Muscle layer of colon (tissue), 2 donors: ENCODE data around the gene TRAT1.

Source experiments
- H3K27ac ChIP-seq: one replicate; pipeline ENCODE4 v1.7.0; 2013; ENCODE audit warnings: low read depth, mild to moderate bottlenecking, low read length, moderate library complexity
- H3K27me3 ChIP-seq, 2 donors: one replicate each; pipeline ENCODE4 v1.7.0; 2013; ENCODE audit warnings: low read length in 2 of 2, mild to moderate bottlenecking in 2 of 2; ENCODE audit not compliant: insufficient read depth in 2 of 2, control insufficient read depth in 1 of 2
- H3K36me3 ChIP-seq: one replicate; pipeline ENCODE4 v1.7.0; 2013; ENCODE audit warnings: mild to moderate bottlenecking, low read length; ENCODE audit not compliant: insufficient read depth
- H3K4me1 ChIP-seq: one replicate; pipeline ENCODE4 v1.7.0; 2013; ENCODE audit warnings: mild to moderate bottlenecking, low read length; ENCODE audit not compliant: insufficient read depth
- H3K4me3 ChIP-seq, 2 donors: one replicate each; pipeline ENCODE4 v1.7.0; 2013; ENCODE audit warnings: low read length in 2 of 2, low read depth in 1 of 2, mild to moderate bottlenecking in 1 of 2, moderate library complexity in 1 of 2
- H3K9ac ChIP-seq: one replicate; pipeline ENCODE4 v1.7.0; 2013; ENCODE audit warnings: low read length
- H3K9me3 ChIP-seq: one replicate; pipeline ENCODE4 v1.7.0; 2013; ENCODE audit warnings: mild to moderate bottlenecking, low read length
- donor health status: abdominal sarcoma.
- donor health status: Adenocarcinoma of cecum.

Gene TRAT1

GRCh38 chr3:108826309-108827187 is 4.0 kb downstream of the TRAT1 start:
- Histone ChIP-seq H3K9ac (no peak overlapping the region), H3K9me3 (no peaks in the 10 kb centered on the region), H3K4me3 (no peak overlapping the region), H3K27ac (no peak overlapping the region), H3K27me3 (no peaks in the 10 kb centered on the region), H3K36me3 (no peaks in the 10 kb centered on the region), H3K4me1 (no peaks in the 10 kb centered on the region)

- no peak overlapping the region for H3K9ac ChIP-seq
- no peaks in the 10 kb centered on the region for H3K4me1 ChIP-seq
- H3K9me3 ChIP-seq: no peaks in the 10 kb centered on the region
- no peaks in the 10 kb centered on the region for H3K27me3 ChIP-seq
- no peak overlapping the region for H3K27ac ChIP-seq
- no peaks in the 10 kb centered on the region for H3K36me3 ChIP-seq
- H3K4me3 ChIP-seq: no peak overlapping the region
Observed at GRCh38 chr3:108830381-108830780, 7.8 kb downstream of the TRAT1 start.

GRCh38 chr3:108830991-108831614 is 8.5 kb downstream of the TRAT1 start:
- H3K4me3 ChIP-seq: no peak overlapping the region
- H3K27ac ChIP-seq: no peak overlapping the region
- H3K4me1 ChIP-seq: no peaks in the 10 kb centered on the region
- no peak overlapping the region for H3K9ac ChIP-seq
- H3K27me3 ChIP-seq: no peaks in the 10 kb centered on the region
- no peaks in the 10 kb centered on the region for H3K9me3 ChIP-seq
- no peaks in the 10 kb centered on the region for H3K36me3 ChIP-seq

GRCh38 chr3:108833611-108834010 is 11.0 kb downstream of the TRAT1 start:
- Histone ChIP-seq H3K4me1 (no peaks in the 10 kb centered on the region), H3K36me3 (no peaks in the 10 kb centered on the region), H3K27ac (no peak overlapping the region), H3K27me3 (no peaks in the 10 kb centered on the region), H3K4me3 (no peak overlapping the region), H3K9ac (no peak overlapping the region), H3K9me3 (no peaks in the 10 kb centered on the region)

GRCh38 chr3:108834551-108834950 is 12.0 kb downstream of the TRAT1 start:
- Histone ChIP-seq H3K9me3 (no peaks in the 10 kb centered on the region), H3K36me3 (no peaks in the 10 kb centered on the region), H3K27me3 (no peaks in the 10 kb centered on the region), H3K9ac (no peak overlapping the region), H3K4me1 (no peaks in the 10 kb centered on the region), H3K27ac (no peak overlapping the region), H3K4me3 (no peak overlapping the region)

- Histone ChIP-seq H3K9me3 (no peaks in the 10 kb centered on the region), H3K4me1 (no peaks in the 10 kb centered on the region), H3K27me3 (no peaks in the 10 kb centered on the region), H3K4me3 (no peak overlapping the region), H3K9ac (no peak overlapping the region), H3K27ac (no peak overlapping the region), H3K36me3 (no peaks in the 10 kb centered on the region)
Observed at GRCh38 chr3:108835101-108835500, 12.5 kb downstream of the TRAT1 start.

GRCh38 chr3:108838436-108838835 is 15.8 kb downstream of the TRAT1 start:
- Histone ChIP-seq H3K4me3 (no peak overlapping the region), H3K9me3 (no peaks in the 10 kb centered on the region), H3K9ac (no peak overlapping the region), H3K4me1 (no peaks in the 10 kb centered on the region), H3K36me3 (no peaks in the 10 kb centered on the region), H3K27me3 (no peaks in the 10 kb centered on the region), H3K27ac (no peak overlapping the region)

- Histone ChIP-seq H3K9ac (no peak overlapping the region), H3K9me3 (no peaks in the 10 kb centered on the region), H3K4me1 (no peaks in the 10 kb centered on the region), H3K27ac (no peak overlapping the region), H3K27me3 (no peaks in the 10 kb centered on the region), H3K36me3 (no peaks in the 10 kb centered on the region), H3K4me3 (no peak overlapping the region)
Observed at GRCh38 chr3:108845709-108846293, 23.2 kb downstream of the TRAT1 start.

- Histone ChIP-seq H3K27ac (no peak overlapping the region), H3K9me3 (no peaks in the 10 kb centered on the region), H3K27me3 (no peaks in the 10 kb centered on the region), H3K9ac (no peak overlapping the region), H3K4me1 (no peaks in the 10 kb centered on the region), H3K4me3 (no peak overlapping the region), H3K36me3 (no peaks in the 10 kb centered on the region)
Observed at GRCh38 chr3:108847187-108847586, 24.6 kb downstream of the TRAT1 start.

- Histone ChIP-seq H3K4me1 (no peaks in the 10 kb centered on the region), H3K27ac (no peak overlapping the region), H3K9ac (no peak overlapping the region), H3K36me3 (no peaks in the 10 kb centered on the region), H3K27me3 (no peaks in the 10 kb centered on the region), H3K9me3 (no peaks in the 10 kb centered on the region), H3K4me3 (no peak overlapping the region)
Observed at GRCh38 chr3:108849075-108849474, 26.5 kb downstream of the TRAT1 start.

- Histone ChIP-seq H3K4me1 (no peaks in the 10 kb centered on the region), H3K27me3 (no peaks in the 10 kb centered on the region), H3K9ac (no peak overlapping the region), H3K27ac (no peak overlapping the region), H3K9me3 (no peaks in the 10 kb centered on the region), H3K4me3 (no peak overlapping the region), H3K36me3 (no peaks in the 10 kb centered on the region)
Observed at GRCh38 chr3:108861401-108861800, 38.8 kb downstream of the TRAT1 start.
